CD8-positive, alpha-beta memory T cell (primary cell): ENCODE data around the gene PCDHA9. TPM values are rescaled to one million over a fixed set of nuclear protein-coding genes. Genes with fewer than 3 reads are reported as not detected.
"Not testable (repeated sequence)": the region's sequence is repeated elsewhere in the genome, so short reads cannot be mapped to it uniquely, and the experiment has no call there.

Source experiments
- CTCF ChIA-PET: fragments of 350-600 bp; sonication (Branson Sonifier 250); formaldehyde crosslinking; loops from one replicate; lab custom pipeline; 2021; ENCODE audit warnings: antibody characterized with exemption; lab: Charles Lee
- POLR2A ChIA-PET: fragments of 350-600 bp; sonication (Branson Sonifier 250); formaldehyde crosslinking; loops from one replicate; lab custom pipeline; 2021; ENCODE audit warnings: antibody characterized with exemption; lab: Charles Lee
- DNase-seq, 5 donors: peaks; one replicate each; pipeline versions ENCODE4 v3.0.0 to v3.0.0-alpha.2; 2020 to 2022; ENCODE audit warnings: mixed read lengths in 1 of 5
- H3K27ac ChIP-seq: one replicate; pipeline ENCODE4 v1.7.0; 2013; ENCODE audit warnings: low read depth, mild to moderate bottlenecking, low read length, moderate library complexity
- H3K27me3 ChIP-seq: 2 replicates; pipeline ENCODE4 v1.7.0; 2013; ENCODE audit warnings: low read length, mild to moderate bottlenecking; ENCODE audit not compliant: insufficient read depth, poor library complexity, severe bottlenecking
- H3K36me3 ChIP-seq: 2 replicates; pipeline ENCODE4 v1.7.0; 2013; ENCODE audit warnings: mild to moderate bottlenecking, low read length, moderate library complexity; ENCODE audit not compliant: insufficient read depth
- H3K4me1 ChIP-seq: 2 replicates; pipeline ENCODE4 v1.7.0; 2013; ENCODE audit warnings: mild to moderate bottlenecking, low read length, moderate library complexity; ENCODE audit not compliant: insufficient read depth
- H3K4me3 ChIP-seq: 2 replicates; pipeline ENCODE4 v1.7.0; 2013; ENCODE audit warnings: mild to moderate bottlenecking, low read length
- H3K9me3 ChIP-seq: 2 replicates; pipeline ENCODE4 v1.7.0; 2013; ENCODE audit warnings: mild to moderate bottlenecking, low read length
- H3K27ac Mint-ChIP-seq, 8 donors: one replicate each; pipeline ENCODE4 v1.8.0; 2020 to 2021; ENCODE audit warnings: mixed read lengths in 8 of 8, mild to moderate bottlenecking in 6 of 8, inconsistent platforms in 3 of 8, moderate library complexity in 3 of 8
- H3K27me3 Mint-ChIP-seq, 2 donors: one replicate each; pipeline ENCODE4 v1.8.0; 2020 to 2021; ENCODE audit warnings: mixed read lengths in 2 of 2, mild to moderate bottlenecking in 1 of 2, moderate library complexity in 1 of 2
- H3K36me3 Mint-ChIP-seq, 3 donors: one replicate each; pipeline ENCODE4 v1.8.0; 2020 to 2021; ENCODE audit warnings: mixed read lengths in 3 of 3, inconsistent platforms in 1 of 3, mild to moderate bottlenecking in 1 of 3
- H3K4me1 Mint-ChIP-seq, 3 donors: one replicate each; pipeline ENCODE4 v1.8.0; 2020 to 2021; ENCODE audit warnings: mixed read lengths in 3 of 3, inconsistent platforms in 1 of 3, mild to moderate bottlenecking in 1 of 3
- H3K4me3 Mint-ChIP-seq, 7 donors: one replicate each; pipeline ENCODE4 v1.8.0; 2020 to 2021; ENCODE audit warnings: mixed read lengths in 7 of 7, mild to moderate bottlenecking in 6 of 7, moderate library complexity in 4 of 7, inconsistent platforms in 2 of 7
- H3K9me3 Mint-ChIP-seq, 5 donors: one replicate each; pipeline ENCODE4 v1.8.0; 2020 to 2022; ENCODE audit warnings: mixed read lengths in 5 of 5, mild to moderate bottlenecking in 3 of 5, moderate library complexity in 2 of 5, inconsistent platforms in 1 of 5
- polyA plus RNA-seq: library from polyadenylated mRNA; unstranded; fragments of 300-500 nt; fragmentation: Illumina TruSeq; gene quantifications from one replicate; pipeline ENCODE4 v1.2.3, GENCODE V29; 2021
- total RNA-seq, 2 experiments: library from RNA; stranded (reverse); gene quantifications; one replicate each; pipeline ENCODE4 v1.2.3, GENCODE V29; 2021

Gene PCDHA9
- total and polyA plus RNA-seq, 3 experiments from 2014 or later: not detected

GRCh38 chr5:140849831-140850634, 1.9 kb downstream of the PCDHA9 start:
- H3K4me1 Mint-ChIP-seq, H3K4me3 ChIP-seq, H3K27ac ChIP-seq, DNase-seq, H3K27me3 ChIP-seq, H3K4me1 ChIP-seq, H3K27ac Mint-ChIP-seq, POLR2A ChIA-PET, H3K9me3 ChIP-seq, H3K4me3 Mint-ChIP-seq, H3K36me3 Mint-ChIP-seq, H3K36me3 ChIP-seq, CTCF ChIA-PET: not testable (repeated sequence)
- peaks cover 5 to 14% (median 10%) of the 10 kb centered on the region in 5 donors for H3K9me3 Mint-ChIP-seq
- peaks cover 3 to 38% of the 10 kb centered on the region in 2 donors for H3K27me3 Mint-ChIP-seq

DNA sequence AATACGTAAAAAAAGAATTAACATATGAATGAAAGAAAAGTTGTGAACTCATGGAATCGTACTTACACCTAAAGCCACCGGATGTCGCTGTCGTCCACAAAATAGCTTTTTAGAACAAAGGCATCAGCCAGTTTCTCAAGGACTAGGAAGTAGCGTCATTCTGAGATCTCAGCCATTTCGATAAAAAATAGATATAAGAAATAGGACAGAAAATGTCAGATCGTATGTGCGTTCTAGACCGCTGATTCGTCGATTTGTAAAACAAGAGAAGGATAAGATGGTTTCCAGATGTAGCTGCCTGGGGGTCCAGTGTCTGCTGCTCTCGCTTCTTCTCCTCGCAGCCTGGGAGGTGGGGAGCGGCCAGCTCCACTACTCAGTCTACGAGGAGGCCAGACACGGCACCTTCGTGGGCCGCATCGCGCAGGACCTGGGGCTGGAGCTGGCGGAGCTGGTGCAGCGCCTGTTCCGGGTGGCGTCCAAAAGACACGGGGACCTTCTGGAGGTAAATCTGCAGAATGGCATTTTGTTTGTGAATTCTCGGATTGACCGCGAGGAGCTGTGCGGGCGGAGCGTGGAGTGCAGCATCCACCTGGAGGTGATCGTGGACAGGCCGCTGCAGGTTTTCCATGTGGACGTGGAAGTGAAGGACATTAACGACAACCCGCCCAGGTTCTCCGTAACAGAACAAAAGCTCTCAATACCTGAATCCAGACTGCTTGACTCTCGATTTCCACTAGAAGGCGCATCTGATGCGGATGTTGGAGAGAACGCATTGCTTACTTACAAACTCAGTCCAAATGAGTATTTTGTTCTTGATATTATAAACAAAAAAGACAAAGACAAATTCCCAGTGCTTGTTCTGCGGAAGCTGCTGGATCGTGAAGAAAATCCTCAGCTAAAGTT, 7.8 kb downstream of the PCDHA9 start, which contains the start of gene PCDHA10:
Gene PCDHA10, plus strand, starts transcription at position 126 of the 903 bp plus-strand sequence. Its CDS starts 152 bp downstream, at position 278.
- CTCF ChIA-PET: no interaction called here
- H3K4me1 Mint-ChIP-seq: no peaks in the 10 kb centered on the region

DNA sequence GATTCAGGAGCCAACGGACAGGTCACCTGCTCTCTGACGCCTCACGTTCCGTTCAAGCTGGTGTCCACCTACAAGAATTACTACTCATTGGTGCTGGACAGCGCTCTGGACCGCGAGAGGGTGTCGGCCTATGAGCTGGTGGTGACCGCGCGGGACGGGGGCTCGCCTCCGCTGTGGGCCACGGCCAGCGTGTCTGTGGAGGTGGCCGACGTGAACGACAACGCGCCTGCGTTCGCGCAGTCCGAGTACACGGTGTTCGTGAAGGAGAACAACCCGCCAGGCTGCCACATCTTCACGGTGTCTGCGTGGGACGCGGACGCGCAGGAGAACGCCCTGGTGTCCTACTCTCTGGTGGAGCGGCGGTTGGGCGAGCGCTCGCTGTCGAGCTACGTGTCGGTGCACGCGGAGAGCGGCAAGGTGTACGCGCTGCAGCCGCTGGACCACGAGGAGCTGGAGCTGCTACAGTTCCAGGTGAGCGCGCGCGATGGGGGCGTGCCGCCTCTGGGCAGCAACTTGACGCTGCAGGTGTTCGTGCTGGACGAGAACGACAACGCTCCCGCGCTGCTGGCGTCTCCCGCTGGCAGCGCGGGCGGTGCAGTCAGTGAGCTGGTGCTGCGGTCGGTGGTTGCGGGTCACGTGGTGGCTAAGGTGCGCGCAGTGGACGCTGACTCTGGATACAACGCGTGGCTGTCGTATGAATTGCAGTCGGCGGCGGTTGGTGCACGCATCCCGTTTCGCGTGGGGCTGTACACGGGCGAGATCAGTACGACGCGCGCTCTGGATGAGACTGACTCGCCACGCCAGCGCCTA, 9.2 kb downstream of the PCDHA9 start:
- peaks cover 6 to 19% (median 15%) of the 10 kb centered on the region in 5 donors for H3K9me3 Mint-ChIP-seq

More for the DNA sequence above, 7.8 kb downstream of the PCDHA9 start, which contains the start of gene PCDHA10:
- no peak for DNase-seq
- H3K4me1 ChIP-seq: no peaks in the 10 kb centered on the region
- H3K27ac ChIP-seq: no peak within 1 kb of the TSS
- H3K4me3 ChIP-seq: no peak within 1 kb of the TSS
- H3K27me3 ChIP-seq: no peaks in the 10 kb centered on the region
- Mint-ChIP-seq H3K36me3 (no peaks in the 10 kb centered on the region), H3K9me3 (peaks cover 6 to 14% (median 9%) of the 10 kb centered on the region in 5 donors), H3K4me3 (no peak within 1 kb of the TSS), H3K27me3 (peaks cover 5 to 35% of the 10 kb centered on the region in 2 donors), H3K27ac (no peak within 1 kb of the TSS)
- no peaks in the 10 kb centered on the region for H3K9me3 ChIP-seq
- no peaks in the 10 kb centered on the region for H3K36me3 ChIP-seq
- POLR2A ChIA-PET: no interaction called here

GRCh38 chr5:140857987-140858240, 9.7 kb downstream of the PCDHA9 start:
- peaks cover 12 to 38% of the 10 kb centered on the region in 2 donors for H3K27me3 Mint-ChIP-seq
- H3K4me3 ChIP-seq: no peak overlapping the region
- H3K9me3 Mint-ChIP-seq: peaks cover 6 to 17% (median 15%) of the 10 kb centered on the region in 5 donors
- no peak for DNase-seq
- no peaks in the 10 kb centered on the region for H3K9me3 ChIP-seq
- ChIA-PET POLR2A (no interaction called here), CTCF (no interaction called here)
- no peaks in the 10 kb centered on the region for H3K36me3 Mint-ChIP-seq
- no peaks in the 10 kb centered on the region for H3K27me3 ChIP-seq
- no peaks in the 10 kb centered on the region for H3K4me1 ChIP-seq
- no peak overlapping the region for H3K27ac Mint-ChIP-seq
- no peaks in the 10 kb centered on the region for H3K4me1 Mint-ChIP-seq
- H3K36me3 ChIP-seq: no peaks in the 10 kb centered on the region
- H3K27ac ChIP-seq: no peak overlapping the region
- H3K4me3 Mint-ChIP-seq: no peak overlapping the region

More for the DNA sequence above, 9.2 kb downstream of the PCDHA9 start:
- CTCF ChIA-PET: no interaction called here
- no peak overlapping the region for H3K4me3 Mint-ChIP-seq
- DNase-seq: no peak
- H3K27ac Mint-ChIP-seq: no peak overlapping the region
- no peaks in the 10 kb centered on the region for H3K4me1 Mint-ChIP-seq
- POLR2A ChIA-PET: no interaction called here
- no peaks in the 10 kb centered on the region for H3K27me3 ChIP-seq
- H3K36me3 ChIP-seq: no peaks in the 10 kb centered on the region
- no peak overlapping the region for H3K4me3 ChIP-seq
- H3K4me1 ChIP-seq: no peaks in the 10 kb centered on the region
- H3K27ac ChIP-seq: no peak overlapping the region
- no peaks in the 10 kb centered on the region for H3K9me3 ChIP-seq
- no peaks in the 10 kb centered on the region for H3K36me3 Mint-ChIP-seq
- peaks cover 12 to 42% of the 10 kb centered on the region in 2 donors for H3K27me3 Mint-ChIP-seq

GRCh38 chr5:140862441-140863295, 14.5 kb downstream of the PCDHA9 start:
- ChIA-PET POLR2A (no interaction called here), CTCF (no interaction called here)
- H3K27me3 Mint-ChIP-seq: peaks cover 12 to 28% of the 10 kb centered on the region in 2 donors
- H3K9me3 Mint-ChIP-seq: peaks cover 0 to 20% (median 11%) of the 10 kb centered on the region in 5 donors
- no peaks in the 10 kb centered on the region for H3K36me3 Mint-ChIP-seq
- no peak for DNase-seq
- Histone ChIP-seq H3K4me1 (no peaks in the 10 kb centered on the region), H3K36me3 (no peaks in the 10 kb centered on the region), H3K4me3 (no peak overlapping the region), H3K27ac (no peak overlapping the region), H3K9me3 (no peaks in the 10 kb centered on the region), H3K27me3 (no peaks in the 10 kb centered on the region)
- H3K4me3 Mint-ChIP-seq: no peak overlapping the region
- H3K27ac Mint-ChIP-seq: no peak overlapping the region
- no peaks in the 10 kb centered on the region for H3K4me1 Mint-ChIP-seq

GRCh38 chr5:140868721-140869554, 20.8 kb downstream of the PCDHA9 start, which contains the start of gene PCDHA11:
Gene PCDHA11 (plus strand): TSS chr5:140868957. CDS start chr5:140869104, 147 bp downstream.
- Histone ChIP-seq H3K4me3 (no peak within 1 kb of the TSS), H3K4me1 (no peaks in the 10 kb centered on the region), H3K27me3 (no peaks in the 10 kb centered on the region), H3K9me3 (no peaks in the 10 kb centered on the region), H3K36me3 (no peaks in the 10 kb centered on the region), H3K27ac (no peak within 1 kb of the TSS)
- Mint-ChIP-seq H3K4me3 (no peak within 1 kb of the TSS), H3K9me3 (peaks cover 11 to 26% (median 14%) of the 10 kb centered on the region in 5 donors), H3K36me3 (peaks cover 0 to 4% (median 0%) of the 10 kb centered on the region in 3 donors), H3K27ac (no peak within 1 kb of the TSS), H3K27me3 (peaks cover 2 to 24% of the 10 kb centered on the region in 2 donors), H3K4me1 (no peaks in the 10 kb centered on the region)
- DNase-seq: no peak
- ChIA-PET POLR2A (no interaction called here), CTCF (no interaction called here)

DNA sequence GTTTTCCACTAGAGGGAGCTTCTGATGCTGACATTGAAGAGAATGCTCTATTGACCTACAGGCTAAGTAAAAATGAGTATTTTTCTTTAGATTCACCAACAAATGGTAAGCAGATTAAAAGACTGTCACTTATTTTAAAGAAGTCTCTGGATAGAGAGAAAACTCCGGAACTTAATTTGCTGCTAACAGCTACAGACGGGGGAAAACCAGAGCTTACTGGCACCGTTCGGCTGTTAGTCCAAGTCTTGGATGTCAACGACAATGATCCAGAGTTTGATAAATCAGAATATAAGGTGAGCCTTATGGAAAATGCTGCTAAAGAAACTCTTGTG, 21.3 kb downstream of the PCDHA9 start:
- Mint-ChIP-seq H3K36me3 (peaks cover 0 to 8% (median 0%) of the 10 kb centered on the region in 3 donors), H3K4me3 (no peak overlapping the region), H3K27me3 (peaks cover 2 to 26% of the 10 kb centered on the region in 2 donors), H3K4me1 (no peaks in the 10 kb centered on the region), H3K9me3 (peaks cover 11 to 31% (median 14%) of the 10 kb centered on the region in 5 donors), H3K27ac (no peak overlapping the region)
- Histone ChIP-seq H3K4me3 (no peak overlapping the region), H3K27me3 (no peaks in the 10 kb centered on the region), H3K9me3 (no peaks in the 10 kb centered on the region), H3K36me3 (no peaks in the 10 kb centered on the region), H3K27ac (no peak overlapping the region), H3K4me1 (no peaks in the 10 kb centered on the region)
- POLR2A ChIA-PET: no interaction called here
- no peak for DNase-seq
- CTCF ChIA-PET: no interaction called here
